Femur (tissue), 1 donor: Measurements from ENCODE around the gene GPR65.

Experiments
- DNase-seq: peaks from one replicate; pipeline ENCODE4 v3.0.0-alpha.2; 2017

Gene GPR65, protein sequence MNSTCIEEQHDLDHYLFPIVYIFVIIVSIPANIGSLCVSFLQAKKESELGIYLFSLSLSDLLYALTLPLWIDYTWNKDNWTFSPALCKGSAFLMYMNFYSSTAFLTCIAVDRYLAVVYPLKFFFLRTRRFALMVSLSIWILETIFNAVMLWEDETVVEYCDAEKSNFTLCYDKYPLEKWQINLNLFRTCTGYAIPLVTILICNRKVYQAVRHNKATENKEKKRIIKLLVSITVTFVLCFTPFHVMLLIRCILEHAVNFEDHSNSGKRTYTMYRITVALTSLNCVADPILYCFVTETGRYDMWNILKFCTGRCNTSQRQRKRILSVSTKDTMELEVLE

DNA sequence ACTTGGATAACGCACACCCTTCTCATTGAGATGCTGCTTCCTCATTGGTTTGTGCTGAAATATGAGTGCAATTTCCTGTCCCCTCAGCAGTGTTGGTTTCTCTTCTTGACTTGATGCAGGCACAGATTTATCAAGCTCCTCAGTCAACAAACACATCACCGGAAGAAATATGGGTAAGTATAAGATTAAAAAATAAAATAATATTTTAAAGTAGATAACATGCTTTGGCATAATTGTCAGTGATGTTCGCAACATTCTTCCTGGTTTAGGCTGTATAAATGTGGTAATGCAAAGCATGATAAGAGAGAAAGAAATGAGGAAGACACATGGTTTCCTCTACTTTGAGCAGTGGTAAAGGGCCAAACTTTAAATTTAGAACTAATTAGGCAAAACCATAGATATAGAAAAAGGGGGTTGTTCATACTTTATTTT lies at the start of gene GPR65:
TSS of gene GPR65 (plus strand) at position 86 of the 432 bp plus-strand sequence. CDS start 5,713 bp downstream, outside the sequence.
- no peak for DNase-seq

- no peak for DNase-seq
Measured at GRCh38 chr14:87955501-87955900, 49.4 kb upstream of the GPR65 start.

- no peak for DNase-seq
Measured at GRCh38 chr14:87960013-87960787, 44.7 kb upstream of the GPR65 start.

- DNase-seq, result no peak
Measured at GRCh38 chr14:87961246-87961645, 43.7 kb upstream of the GPR65 start.

- no peak for DNase-seq
Measured at GRCh38 chr14:87966816-87967215, 38.1 kb upstream of the GPR65 start.

DNA sequence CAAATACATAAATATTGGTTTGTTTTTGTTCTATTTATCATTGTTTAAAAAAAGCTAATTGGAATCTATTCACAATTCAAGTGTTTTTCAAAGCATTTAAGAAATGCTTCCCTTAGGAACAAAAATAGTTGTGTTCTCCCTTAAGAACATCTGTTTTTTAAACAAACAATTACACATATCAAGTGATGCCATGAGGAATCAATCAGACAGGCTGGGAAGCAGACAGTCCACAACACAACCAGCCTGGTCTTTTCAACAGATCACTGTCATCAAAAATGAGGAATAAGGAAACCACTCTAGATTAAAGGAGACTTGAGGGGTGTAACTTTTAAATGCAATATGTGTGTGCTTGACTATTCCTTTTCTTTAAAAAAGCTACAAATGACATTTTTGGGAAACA lies 37.4 kb upstream of the GPR65 start:
- no peak for DNase-seq

DNA sequence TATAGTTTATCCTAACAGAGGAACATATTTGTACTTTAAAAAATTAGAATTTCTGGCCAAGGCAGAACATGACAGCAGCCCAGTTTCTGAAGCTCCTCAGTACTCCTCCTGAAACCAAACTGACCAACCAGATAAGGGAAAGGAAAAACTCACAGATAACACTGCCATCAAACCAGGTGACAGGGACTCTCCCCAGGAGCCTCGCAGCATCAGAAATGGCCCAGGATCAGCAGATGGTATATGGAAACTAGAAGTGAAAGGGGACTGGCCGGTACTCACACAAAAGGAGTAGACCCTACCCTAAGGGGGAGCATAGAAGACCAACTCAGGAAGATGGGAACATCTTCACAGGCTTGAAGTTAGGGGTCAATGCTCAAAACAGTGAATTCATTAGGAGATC lies 33.9 kb upstream of the GPR65 start:
- DNase-seq, result no peak

DNA sequence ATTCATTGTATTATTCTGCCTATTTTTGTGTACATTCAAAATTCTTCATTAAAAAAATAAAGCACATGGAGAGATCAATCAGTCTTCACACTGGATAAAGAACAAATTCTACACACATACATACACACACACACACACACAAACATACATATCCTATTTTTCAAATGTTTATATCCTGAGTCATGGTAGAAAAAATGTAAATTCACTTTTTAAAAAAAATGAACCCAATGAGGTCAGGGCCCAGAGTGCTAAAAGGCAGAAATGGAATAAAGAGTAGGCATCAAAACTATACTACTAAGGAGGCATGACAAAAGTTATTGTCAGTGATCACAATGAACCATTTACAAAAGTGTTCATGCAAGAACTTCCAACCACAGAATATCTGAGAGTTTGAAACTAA lies 29.3 kb upstream of the GPR65 start:
- DNase-seq, result no peak

DNA sequence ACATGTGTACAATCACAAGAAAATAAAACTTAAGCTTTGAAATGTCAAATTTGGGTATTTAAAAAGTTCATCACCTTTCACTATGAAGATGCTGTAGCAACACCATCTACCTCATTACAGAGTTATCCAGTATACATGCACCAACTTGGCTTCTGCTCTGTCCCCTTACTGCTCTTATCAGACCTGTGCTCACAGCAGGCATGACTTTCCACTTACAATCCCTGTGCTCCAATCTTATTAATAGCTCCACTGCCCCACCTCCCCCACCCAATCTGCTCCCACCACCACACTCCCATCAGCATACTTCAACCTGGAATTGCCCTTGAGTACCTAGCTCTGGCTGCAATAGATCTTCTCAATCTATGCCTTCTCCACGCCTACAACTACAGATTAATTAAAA lies 25.2 kb upstream of the GPR65 start:
- no peak for DNase-seq

DNA sequence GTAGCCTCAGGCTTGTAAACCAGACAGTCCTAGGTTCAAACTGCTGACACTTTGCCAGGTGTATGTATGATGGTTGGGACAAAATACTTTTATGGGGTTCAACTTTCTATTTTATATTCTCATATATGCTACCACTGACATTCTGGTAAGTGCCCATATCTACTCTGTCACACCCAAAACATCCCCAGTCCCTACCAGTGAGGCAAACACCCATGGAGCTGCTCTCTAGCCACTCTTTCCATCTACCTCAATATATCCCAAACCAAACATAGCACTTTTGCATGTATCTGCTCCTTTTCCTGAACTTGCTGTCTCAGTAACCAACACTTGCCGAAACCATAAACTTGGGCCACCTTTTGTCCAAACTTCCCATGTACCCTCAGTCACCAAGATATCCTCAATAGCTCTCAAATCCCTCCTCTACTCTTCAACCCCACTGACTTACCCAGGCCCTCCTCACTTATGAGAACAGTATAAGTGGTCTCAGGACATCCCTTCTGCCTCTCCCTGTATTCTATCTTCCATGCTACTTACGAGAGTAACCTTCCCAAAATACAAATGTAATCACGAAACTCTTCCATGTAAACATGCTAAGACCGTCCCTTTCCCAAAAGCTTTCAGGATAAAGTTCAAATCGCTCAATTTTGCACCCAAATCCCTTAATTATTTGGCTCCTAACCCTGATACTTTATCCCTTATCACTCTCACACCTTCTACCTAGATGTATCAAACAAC lies 15.5 kb upstream of the GPR65 start:
- DNase-seq, result no peak

- DNase-seq, result no peak
Measured at GRCh38 chr14:87989956-87990299, 15.0 kb upstream of the GPR65 start.

DNA sequence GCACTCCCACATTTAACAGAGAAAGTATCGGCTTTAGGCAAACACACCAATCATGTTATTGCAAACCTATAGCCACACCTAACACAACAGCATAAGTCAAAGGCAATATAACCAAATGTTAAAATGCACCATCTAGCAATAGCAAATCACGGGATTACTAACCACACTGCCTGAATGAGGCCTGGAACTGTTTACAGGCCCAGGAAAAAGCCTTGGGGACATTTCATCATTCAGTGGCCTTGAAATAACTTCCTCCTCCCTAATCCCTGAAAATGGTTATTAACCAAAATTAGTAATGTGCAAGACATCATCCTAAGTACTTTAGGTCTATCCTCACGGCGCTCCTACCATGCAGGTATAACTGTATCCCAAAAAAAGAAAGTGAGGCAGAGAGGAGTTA lies 14.3 kb upstream of the GPR65 start:
- no peak for DNase-seq

GRCh38 chr14:87992346-87992717 lies 12.6 kb upstream of the GPR65 start:
- no peak for DNase-seq

DNA sequence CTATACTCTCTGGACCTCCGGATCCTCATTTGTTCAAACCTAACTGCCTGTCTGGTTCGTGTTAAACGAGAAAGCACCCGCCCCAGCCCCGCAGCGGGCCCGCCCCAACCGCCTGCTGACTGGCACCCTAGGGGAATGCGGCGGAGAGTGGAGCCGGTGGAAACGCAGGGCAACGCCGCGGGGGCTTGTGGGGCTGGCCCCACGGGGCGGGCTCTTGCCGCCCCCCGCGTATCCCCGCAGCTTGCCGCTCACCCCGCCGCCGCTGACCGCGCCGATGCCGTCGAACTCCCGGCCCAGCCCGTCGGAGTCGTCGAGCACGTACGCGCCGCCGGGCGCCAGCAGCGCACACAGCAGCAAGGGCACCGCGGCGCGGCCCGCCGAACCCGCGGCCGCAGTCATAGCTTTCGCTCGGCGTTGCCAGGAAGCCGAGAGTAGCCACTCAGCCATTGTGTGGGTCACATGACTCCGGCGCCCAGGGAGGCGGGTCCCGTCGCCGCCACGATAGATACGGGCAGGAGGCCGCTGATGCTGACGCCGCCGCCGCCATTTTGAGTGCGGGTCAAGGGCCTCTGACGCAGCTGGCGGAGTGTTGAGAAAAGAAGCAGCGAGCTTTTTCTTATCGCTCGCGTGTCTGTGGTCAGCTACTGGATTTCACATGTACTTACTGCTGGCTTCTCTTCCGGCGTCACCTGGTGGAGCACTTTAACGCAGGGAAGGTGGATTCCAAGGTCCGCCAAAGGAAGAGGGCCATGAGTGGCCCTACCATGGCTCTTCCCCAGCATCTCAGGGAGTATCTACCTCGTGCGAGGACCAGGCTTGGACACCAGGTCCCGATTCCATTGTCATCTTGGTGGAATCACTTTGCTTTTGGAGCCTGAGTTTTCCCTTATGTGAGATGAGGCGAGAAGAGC lies 12.0 kb upstream of the GPR65 start, which contains the start of gene GALC:
TSS of gene GALC (minus strand) at position 465 of the 911 bp plus-strand sequence. CDS start at position 447, 18 bp downstream.
- peak; percentile 95 for DNase-seq

- DNase-seq, result no peak
Measured at GRCh38 chr14:87994974-87995373, 10.0 kb upstream of the GPR65 start.

DNA sequence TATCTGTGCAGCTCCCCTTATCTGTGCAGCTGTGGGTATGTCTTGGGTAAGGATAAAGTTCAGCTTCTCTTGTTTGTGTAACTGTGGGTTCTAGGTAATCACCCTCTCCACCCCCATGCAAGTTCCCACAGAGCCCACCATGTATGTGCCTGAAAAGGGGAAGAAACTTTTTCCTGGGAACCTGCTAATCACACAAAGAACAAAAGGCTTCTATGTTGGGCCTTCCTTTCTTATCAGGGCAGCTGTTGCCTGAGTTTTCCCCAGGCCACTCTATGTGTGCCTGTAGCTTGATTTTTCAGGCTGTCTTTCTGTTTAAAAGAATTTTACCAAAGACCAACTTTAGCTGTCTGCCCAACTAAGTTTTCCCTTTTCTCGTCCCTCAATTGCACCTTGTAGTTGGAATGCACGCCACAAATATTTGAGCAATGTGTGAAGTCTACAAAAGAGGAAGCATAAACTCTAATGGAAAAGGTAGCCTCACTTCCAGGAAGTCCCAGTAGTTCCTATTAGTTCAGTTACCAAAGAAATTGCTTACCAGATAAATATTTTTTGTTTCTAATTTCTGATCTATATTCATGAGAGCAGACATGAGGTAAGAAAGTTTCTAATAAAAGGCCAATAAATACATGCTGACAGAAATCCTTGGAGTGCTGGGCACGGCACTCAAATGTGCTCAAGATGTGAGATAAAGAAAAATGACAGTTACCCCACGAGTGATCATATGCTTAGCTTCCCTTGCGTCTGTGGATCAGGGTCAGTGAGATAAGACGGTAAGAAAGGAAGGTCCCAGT lies 9.2 kb upstream of the GPR65 start:
- no peak for DNase-seq

DNA sequence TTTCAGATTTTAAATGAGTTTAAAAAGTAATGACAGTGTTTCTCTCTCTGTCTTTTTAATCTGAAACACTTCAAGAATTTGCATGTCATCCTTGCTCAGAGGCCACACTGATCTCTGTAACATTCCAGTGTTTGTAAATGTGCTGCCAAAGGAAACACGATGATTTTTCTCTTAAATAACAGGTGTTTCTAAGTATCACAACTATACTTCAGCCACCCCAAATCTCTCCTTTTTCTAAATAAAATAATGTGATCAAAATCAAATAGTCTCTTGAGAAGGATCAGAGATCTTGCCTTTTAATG lies 8.7 kb upstream of the GPR65 start:
- DNase-seq, result no peak

- DNase-seq, result no peak
Measured at GRCh38 chr14:87998482-87998881, 6.5 kb upstream of the GPR65 start.

- DNase-seq, result no peak
Measured at GRCh38 chr14:87999277-87999676, 5.7 kb upstream of the GPR65 start.

DNA sequence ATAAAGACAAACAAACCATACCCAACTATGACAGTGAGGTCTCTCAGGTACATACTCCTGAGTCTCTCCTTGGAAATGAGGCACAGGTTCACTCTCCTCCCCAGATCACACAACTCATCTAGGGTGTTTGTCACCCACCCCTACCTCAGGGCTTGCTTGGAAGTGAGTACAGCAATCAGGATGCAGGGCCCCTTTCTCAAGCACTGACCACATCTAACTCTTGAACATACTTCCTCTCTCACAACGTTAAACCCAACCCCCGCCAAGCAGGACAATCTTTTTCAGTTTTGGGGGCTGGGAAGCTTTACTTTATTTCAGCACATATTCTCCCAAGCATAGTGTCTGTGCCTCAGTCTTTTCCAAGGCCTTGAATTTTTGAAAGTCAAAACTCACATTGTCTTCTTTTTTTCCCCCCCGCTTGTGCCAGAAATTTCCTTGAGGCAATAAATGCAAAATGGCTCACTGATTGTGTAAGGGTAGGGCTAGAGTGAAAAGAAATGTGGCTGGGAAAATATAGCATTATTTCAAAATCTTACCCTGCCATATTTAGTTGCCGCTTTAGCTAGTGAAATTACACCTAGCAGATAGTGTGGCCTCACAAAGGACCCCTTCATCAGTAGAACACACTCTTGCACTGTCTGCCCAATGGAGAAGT lies 2.4 kb upstream of the GPR65 start:
- DNase-seq, result no peak

DNA sequence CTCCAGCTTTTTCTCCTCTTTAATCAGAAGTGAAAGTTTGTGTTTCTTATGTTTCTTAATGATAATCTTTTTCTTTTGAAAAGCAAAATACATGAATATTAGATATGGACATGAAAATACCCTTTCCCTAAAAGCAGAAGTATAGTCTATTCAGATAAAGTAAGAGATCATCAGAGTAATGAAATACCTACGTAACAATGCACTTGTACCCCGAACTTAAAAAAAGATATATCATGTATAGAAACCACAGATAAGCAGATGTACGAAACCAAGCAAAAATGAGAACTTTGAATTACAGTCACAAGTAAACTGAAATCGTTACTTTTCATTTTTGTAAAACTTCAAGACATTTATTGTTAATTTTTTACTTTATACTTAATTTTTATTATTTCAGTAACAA lies 1.5 kb upstream of the GPR65 start:
- no peak for DNase-seq
